ENCODE results near the gene CCDC71. TPM values are rescaled to one million over a fixed set of nuclear protein-coding genes. Genes with fewer than 3 reads are reported as not detected.
A peak's percentile ranks its signal among the peaks of the same experiment; 100 is the strongest.

The CCDC71 gene
- polyA plus RNA-seq, 10 donors, result 11.4 to 18.8 (median 14.0) TPM

- DNase-seq, result peak in 1 of 3 donors; percentile 26
Measured at GRCh38 chr3:49171775-49172500, 5.8 kb upstream of the CCDC71 start.

GRCh38 chr3:49171119-49171774, 5.1 kb upstream of the CCDC71 start, which contains the start of gene KLHDC8B:
Gene KLHDC8B, plus strand, starts transcription at chr3:49171598. Its CDS starts 1,172 bp downstream, at chr3:49172770.
- peak; percentile 83 to 96 (median 91) for DNase-seq

- no peak for DNase-seq
Measured at GRCh38 chr3:49170744-49171118, 4.6 kb upstream of the CCDC71 start.

DNA sequence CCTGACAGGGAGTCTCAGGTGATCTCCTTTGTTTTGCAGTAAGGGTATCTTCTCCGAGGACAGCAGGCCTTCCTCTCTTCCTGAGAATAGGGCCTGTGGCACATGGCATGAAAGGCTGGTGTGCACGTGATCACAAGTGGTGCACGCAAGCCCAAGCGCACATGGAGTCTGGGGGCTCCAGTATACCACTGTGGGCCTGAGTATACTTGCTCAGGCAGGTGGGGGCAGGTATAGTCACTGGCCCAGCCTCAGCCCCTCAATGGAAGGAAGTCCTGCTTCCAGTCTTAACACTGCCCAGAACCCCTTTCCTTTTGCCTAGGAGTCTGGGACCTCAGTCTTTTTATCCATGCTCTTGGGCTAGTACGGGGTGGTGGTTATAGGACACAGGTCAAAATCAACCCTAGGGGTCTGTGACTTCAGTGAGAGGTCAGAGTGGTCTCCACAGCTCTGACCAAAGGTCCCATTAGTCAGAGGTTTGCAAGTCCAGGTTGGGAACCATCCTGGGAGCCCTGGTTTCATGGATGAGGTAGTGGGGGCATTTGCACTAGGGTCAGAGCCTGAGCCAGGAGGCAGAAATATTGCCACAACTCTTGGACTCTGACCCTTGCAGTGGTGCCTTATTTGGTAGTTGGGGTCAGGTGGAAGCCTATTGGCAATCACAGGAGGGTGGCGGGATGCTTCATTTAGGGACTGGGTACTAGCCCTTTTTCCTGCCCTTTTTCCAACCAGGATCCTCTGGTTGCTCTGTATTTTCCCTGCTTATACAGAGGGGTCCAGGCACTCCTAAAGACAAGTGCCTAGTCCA, 823 bp upstream of the CCDC71 start:
- no peak for DNase-seq

DNA sequence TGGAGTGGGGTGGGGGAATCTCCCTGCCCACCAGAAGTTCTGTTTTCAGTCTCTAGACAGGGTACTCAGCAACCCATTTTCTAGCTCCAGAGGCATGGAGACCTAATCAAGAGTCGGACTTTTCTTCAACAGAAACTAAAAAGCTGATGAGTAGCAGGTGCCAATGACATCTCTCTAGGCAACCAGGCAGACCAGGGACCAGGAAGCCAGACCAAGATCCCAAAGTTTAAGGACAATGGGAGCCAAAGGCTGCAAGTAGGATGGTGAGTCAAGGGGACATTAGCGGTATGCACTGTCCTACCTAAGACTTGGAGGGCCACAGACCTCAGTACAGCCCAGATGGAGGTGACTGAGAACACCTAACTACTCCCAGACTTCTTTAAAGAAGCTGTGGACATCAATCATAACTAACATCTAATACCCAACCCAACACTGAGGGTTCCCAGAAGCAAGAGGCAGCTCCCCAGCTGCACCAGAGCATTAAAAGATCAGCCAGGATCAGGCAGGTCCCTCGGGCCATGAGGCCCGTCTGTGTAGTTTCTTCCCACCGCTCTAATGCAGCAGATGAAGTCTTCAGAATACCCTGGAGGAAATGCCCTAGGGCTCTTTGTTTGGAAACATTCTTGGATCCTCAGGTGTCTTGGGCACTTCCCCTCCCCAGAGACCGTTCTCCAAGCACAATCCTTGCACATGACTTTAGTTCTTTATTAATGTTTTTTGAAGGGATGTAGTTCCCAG, 979 bp downstream of the CCDC71 start:
- DNase-seq, result peak in 1 of 3 donors; percentile 22

DNA sequence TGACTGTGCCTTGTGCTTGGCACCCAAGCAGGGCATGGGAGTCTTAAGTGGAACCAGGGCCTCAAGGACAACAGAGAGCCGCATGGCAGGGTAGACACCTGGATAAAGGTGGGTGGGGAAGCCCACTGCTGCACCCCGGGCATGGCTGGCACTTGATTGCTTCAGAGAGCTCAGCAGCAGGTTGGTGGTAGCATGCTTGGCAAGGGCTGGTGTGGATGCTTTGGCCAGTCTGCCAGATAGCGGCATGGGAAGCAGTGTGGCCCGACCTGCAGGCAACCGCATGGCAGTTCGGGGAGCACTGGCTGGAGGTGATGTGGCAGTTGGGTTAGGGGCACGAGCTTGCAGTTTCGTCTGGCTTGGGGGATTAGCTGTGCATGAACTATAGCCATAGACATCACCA, 2.5 kb downstream of the CCDC71 start:
- no peak for DNase-seq

DNA sequence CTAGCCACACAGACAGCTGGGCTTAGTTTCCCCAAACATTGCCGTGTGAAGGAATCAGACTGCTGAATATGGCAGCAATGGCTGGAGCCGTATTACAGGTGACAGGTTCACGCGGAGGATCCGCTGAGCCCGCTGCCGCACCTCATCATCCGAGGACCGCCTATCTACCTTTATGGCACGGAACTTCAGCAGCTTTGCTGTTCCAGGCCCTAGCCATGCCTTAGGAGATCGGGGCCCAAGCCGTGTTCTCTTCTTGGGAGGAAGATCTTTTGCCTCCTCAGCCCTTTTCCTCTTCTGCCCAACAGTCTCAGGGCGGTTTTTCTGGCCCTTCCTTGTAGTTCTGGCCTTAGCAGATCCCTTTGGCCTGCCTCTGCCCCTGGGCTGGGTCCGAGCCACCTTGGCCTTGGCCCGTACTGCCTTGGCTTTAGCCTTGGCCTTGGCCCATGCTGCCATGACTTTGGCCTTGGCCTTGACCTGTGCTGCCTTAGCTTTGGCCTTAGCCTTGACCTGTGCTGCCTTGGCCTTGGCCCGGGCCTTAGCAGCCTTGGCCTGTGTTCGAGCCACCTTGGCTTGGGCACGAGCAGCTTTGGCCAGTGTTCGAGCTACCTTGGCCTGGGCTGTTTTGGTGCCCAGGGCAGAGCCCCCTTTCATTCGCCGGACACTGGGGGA, 3.2 kb downstream of the CCDC71 start:
- DNase-seq, result no peak

DNA sequence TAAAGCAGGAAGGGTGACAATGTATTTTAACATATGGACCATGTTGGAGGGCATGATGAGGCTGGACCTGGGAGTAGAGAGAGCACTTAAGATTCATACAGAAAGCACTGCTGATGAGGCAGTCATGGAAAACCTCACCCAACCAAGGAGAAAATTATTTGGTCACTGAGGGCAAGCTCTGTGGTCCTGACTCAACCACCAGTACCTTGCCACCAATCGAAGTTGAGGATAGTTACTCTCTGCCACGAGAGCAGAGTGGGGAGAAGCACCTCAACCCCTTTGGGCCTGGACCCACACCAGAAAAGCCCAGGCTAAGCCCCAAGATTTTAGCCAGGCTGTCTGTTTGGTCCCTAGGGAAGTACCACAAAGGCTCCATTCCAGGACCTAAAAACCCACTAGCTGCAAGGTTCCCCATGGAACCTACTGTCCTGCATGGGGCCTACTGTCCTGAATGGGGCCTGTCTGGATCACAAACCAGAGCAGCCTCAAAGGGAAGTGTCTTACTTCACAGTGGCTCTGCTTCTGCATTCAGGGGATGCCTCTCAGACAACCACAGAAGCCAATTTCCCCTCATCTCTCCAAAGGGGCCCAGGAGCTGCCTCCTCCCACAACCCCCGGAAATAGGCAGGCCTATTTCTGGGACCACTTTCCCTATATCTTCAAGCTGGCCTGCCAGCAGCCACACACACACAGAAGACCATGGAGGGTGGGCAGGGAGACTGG, 4.2 kb downstream of the CCDC71 start:
- DNase-seq, result no peak

- DNase-seq, result no peak
Measured at GRCh38 chr3:49161197-49161596, 4.9 kb downstream of the CCDC71 start.

GRCh38 chr3:49158792-49159191, 7.3 kb downstream of the CCDC71 start:
- DNase-seq, result no peak

DNA sequence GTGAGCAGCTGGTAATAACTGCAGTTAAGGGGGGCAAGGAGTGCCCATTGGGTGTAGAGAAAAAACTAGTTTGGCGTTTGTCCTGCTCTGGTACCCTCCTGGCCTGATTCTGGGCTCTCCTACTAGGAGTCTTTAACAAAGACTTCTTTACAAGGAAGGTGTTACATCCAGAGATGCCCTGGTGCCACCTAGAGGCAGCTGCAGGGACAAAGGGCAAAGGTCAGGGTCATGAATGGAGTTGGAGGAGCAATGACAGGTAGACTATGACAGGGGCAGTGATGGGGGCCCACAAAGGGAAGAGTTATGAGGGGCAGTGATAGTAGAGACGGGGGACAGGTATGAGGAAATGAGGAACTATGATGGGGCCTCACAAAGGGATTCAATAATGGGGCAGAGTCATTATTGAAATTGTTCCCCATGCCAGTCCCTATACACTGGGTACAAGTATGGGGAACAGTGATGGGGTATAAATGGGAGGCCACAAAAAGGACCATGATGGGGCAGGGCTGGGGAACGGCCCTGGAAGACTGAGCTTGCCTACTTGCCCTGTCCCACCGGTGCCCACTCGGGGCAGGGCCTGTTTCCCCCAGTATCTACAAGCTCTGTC, 7.9 kb downstream of the CCDC71 start:
- DNase-seq, result no peak

- DNase-seq, result no peak
Measured at GRCh38 chr3:49157289-49157688, 8.8 kb downstream of the CCDC71 start.

DNA sequence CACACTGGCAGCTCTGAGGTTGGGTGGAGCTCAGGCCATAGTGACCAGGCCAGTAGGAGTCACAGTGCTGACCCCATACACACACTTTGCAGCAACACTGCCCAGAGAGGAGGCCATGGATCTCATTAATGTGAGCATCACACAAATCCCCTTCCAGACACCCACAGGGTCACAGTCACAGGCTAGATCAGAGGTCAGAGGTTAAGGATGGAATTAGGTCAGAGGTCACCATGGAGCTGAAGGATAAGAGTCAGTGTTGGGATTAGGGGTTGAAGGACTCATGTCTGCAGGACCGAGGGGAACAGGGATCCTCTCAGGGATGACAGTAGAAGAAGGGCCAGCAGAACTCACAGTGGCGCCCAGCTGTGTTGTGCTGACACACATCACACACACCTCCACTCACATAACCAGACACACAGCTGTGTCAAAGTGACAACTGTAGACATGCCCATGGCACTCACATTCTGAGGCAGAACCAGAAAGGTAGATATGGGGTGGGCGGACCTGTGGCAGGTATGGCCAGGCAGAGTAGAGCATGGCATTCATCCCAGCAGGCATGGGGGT, 12.7 kb downstream of the CCDC71 start:
- no peak for DNase-seq

- no peak for DNase-seq
Measured at GRCh38 chr3:49151610-49152009, 14.5 kb downstream of the CCDC71 start.

- DNase-seq, result no peak
Measured at GRCh38 chr3:49148159-49148558, 18.0 kb downstream of the CCDC71 start.

DNA sequence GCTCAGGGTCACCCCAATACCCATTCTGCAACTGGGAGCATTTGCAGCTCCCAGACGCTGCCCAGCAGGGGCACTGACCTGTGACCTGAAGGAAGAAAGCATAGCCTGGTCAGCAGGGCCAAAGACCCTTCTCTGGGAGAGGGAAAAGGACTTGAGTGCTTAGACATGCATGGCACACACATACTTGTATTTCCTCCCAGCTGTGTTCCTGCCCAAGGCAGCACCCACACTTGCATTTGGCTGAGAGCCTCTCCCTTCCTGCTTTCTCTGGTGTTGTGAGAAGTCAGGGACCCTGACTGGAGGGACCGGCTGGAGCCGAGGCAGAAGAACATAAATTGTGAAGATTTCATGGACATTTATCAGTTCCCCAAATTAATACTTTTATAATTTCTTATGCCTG, 26.1 kb downstream of the CCDC71 start:
- DNase-seq, result no peak

DNA sequence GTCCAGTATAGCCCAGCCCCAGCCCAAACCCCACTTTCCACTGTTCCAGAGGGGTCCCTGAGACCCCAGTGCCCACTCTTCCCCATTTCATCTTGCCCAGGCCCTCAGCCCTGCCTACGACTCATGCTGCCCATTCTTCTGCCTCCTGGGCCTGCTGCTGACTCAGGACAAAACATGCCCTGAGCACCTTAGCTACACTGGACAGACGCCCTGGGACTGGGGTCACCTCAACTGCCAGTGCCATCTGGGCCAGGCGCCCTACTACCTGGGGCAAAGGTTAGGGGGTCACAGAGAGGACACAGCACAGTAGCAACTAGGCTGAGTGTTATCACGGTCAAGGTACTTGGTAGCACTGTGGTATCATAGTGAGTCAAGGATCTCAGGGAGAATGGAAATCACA, 30.6 kb downstream of the CCDC71 start:
- DNase-seq, result no peak

DNA sequence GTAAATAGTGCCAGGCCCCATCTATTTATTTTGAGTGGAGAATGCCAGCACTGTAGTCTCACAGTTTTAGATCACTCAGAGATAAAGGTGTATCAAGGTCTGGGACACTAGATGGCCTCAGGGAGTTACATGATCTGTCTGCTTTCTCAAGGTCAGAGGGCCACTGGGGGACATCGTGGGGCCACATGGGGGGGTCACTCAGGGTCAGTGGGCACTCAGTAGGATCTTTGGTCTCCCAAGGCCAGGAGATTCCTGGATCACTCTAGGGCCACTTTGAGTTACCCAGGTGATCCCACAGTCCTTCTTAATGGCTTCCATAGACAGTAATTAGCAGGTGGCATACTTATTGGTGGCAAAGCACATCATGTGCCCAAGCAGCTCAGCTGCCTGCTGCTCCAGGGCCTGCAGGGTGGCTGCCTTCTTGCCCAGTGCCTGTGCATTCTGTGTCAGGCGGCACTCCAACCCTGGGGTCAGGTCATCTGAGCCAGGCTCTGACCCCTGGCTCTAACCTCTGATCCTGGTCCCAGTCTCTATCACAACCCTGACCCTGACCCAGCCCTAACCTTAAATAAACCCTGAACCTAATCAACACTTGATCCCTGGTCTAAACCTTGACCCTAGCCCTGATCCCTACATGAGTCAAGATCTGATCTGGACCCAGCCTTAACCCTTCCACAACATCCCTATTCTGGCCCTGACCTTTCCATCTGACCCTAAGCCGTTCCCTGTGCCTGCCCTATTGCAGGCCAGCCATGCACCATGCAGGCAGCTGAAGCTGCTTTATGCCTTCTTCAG, 31.5 kb downstream of the CCDC71 start:
- DNase-seq, result no peak

All from muscle of back (tissue), 11 donors.